ENCODE data around the gene RBKS. TPM values are rescaled to one million over a fixed set of nuclear protein-coding genes. Genes with fewer than 3 reads are reported as not detected.

Gene RBKS
- total RNA-seq, 1 experiment from 2014 or later = 2.4 TPM

DNA sequence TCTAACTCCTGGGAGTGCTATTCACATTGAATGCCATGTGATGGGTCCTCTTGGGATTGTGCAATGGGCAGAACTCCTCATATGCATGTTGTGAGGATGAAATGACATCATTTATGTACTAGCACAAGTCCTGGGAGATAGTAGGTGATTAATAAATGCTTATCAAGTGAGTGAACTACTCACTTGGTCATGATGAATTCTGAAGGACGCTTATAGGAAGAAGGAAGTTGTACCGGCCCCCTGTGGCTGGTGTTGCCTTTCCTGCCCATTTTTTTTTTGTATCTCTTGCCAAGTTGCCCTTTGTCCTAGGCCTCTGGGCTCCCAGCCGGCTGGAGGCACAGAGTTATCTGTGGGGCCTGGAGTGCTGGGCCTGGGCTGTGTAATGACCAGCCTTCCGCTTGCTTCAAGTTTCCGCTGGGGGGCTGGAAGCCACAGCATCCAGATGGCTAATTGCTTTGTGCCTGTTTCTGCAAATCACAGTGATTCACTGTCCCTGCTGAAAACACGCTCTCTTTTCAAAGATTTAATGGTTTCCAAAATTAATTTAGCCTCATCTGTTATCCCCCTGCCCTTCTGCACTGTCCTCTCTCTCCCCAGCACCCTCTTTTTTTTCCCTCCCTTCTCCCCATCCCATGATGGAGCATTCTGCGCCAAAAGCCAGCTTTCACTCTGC, 152.4 kb downstream of the RBKS start:
- peak; percentile 28 for DNase-seq (ENCODE audit: low read depth, low spot score)
- in situ Hi-C loops (cut with HindIII; ENCODE audit: low pct_unique_long_range_greater_than_20kb, low sequenced_read_pairs) = no loop called here

DNA sequence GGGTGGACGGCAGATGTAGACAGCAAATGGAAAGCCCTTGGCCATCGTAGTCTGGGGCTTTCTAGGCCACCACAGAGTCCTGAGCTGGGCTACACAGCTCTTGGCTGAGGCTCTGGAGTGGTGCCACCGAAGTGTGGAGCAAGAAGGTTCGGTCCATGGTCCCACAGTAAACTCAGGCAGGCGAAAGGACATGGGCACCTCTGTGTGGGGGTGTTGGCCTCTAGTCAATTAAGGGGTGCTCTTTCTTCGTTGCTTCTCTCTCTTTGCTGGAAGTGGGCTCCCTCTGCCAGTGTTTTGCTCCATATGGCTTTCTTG, 153.3 kb downstream of the RBKS start:
- no peak for DNase-seq (ENCODE audit: low read depth, low spot score)
- in situ Hi-C loops (cut with HindIII; ENCODE audit: low pct_unique_long_range_greater_than_20kb, low sequenced_read_pairs) = no loop called here

DNA sequence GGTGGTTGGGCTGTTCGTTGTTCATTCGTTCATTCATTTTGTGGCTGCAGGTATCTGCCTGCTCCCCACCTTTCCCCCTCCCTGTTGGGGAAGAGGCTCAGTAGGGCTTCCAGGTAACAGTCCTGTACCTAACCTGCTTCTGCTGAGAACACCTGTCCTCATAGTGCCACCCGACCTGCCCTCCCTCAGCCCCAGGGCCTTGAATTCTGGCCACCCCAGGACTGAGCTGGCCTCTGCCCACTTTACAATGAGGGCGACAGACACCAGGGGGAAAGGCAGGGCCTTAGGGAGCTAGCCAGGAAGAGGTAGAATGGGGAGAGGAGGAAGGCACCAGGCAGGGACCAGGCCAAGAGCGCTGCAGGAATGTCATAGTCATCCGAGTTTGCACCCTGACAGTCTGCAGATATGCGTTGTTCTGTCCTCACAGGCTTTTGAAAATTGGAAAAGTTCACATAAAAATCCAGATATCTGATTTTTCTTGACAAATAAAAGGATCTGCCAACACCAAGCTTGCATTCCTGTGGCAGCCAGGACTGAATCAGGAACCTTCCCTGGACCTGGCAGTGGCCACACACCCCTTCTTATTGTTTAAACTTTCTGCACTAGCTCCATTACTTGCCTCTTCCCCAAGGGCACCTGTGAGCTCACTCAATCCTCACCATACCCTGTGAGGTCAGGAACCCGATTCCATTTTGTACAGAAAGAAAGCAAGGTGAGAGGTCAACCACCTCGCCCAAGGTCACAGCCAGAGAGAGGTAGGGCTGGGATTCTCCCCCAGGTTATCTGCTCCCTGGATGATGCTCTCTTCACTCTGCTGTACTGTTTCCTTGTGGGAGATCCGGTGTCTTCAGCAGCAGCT, 153.9 kb downstream of the RBKS start:
- DNase-seq (ENCODE audit: low read depth, low spot score) = no peak
- in situ Hi-C loops (cut with HindIII; ENCODE audit: low pct_unique_long_range_greater_than_20kb, low sequenced_read_pairs) = no loop called here

DNA sequence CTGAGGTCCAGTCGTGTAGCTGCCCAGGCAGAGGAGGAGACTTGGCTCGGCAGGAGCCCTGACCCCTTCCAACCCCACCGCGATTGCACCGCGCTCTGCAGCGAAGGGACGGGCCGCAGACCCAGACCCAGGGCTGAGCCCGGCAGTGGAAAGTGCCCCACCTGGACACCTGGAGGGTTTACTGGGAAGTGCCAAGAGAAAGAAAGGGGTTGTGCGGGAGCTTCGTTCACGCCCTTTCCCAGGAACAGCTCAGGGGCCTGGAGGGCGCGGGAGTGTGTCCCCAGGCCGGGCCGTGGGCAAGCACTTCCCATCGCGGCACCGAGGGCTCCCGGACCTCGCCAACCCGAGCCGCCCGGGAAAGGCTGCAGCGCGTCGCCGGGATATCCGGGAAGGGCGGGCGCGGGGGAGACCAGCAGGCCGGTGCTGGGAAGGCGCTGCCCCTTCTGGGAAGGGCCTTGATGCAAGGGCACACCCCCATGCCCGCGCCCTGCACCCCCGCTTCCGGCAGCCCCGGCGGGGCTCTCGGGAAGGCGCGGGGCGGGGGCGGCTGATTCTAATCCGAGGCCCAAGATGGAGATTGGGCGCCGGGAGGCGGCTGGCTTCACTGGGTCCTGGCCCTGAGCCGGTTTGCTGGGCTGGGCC, 154.8 kb downstream of the RBKS start:
- in situ Hi-C loops (cut with HindIII; ENCODE audit: low pct_unique_long_range_greater_than_20kb, low sequenced_read_pairs) = no loop called here
- DNase-seq (ENCODE audit: low read depth, low spot score) = no peak

DNA sequence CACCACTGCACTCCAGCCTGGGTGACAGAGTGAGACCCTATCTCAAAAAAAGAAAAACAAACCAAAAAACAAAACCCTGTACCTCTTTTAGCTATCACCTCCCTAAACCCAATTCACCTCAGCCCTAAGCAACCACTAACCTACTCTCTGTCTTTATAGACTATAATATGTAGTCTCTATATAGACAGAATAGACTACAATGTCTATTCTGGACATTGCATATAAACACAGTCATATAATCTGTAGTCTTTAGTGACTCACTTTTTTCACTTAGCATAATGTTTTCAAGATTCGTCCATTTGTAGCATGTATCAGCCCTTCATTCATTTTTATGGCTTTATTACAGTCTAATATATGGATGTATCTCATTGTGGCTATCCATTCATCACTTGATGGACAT, 155.9 kb downstream of the RBKS start:
- DNase-seq (ENCODE audit: low read depth, low spot score) = no peak
- in situ Hi-C loops (cut with HindIII; ENCODE audit: low pct_unique_long_range_greater_than_20kb, low sequenced_read_pairs) = no loop called here

Other genes starting within 250 kb of the RBKS start
- gene SUPT7L, start 226.8 kb downstream of the RBKS start, total RNA-seq (2014; rRNA removed; shearing (Covaris generic)) = 49.4 and 54.7 TPM in 2 replicates
- 36.6 and 39.8 TPM in 2 replicates for gene SLC4A1AP, start 226.5 kb downstream of the RBKS start, total RNA-seq (2014; rRNA removed; shearing (Covaris generic))
- gene MRPL33, start 118.7 kb downstream of the RBKS start, total RNA-seq (2014; rRNA removed; shearing (Covaris generic)) = 210 and 245 TPM in 2 replicates
- gene BABAM2, start 342 bp upstream of the RBKS start, total RNA-seq (2014; rRNA removed; shearing (Covaris generic)) = 48.7 and 50.7 TPM in 2 replicates

Data from SK-MEL-5 (cell line).